SK-N-SH (cell line): ENCODE data around the gene CENPX. TPM values are rescaled to one million over a fixed set of nuclear protein-coding genes. Genes with fewer than 3 reads are reported as not detected.

ENCODE experiments used
- CTCF ChIA-PET: fragments of 300-600, 350-600 bp; formaldehyde crosslinking; extraction: SDS; loops from one replicate; lab custom pipeline; 2021; lab: Yijun Ruan, JAX
- POLR2A ChIA-PET: fragments of 350-600 bp; sonication (Branson Sonifier 250); formaldehyde crosslinking; extraction: SDS; loops from one replicate; lab custom pipeline; 2020; ENCODE audit warnings: antibody characterized with exemption, inconsistent platforms; lab: Yijun Ruan, JAX
- DNase-seq: peaks from one replicate; pipeline ENCODE4 v3.0.0; 2012
- H2AFZ ChIP-seq: fragments of 200-600 bp; sonication (generic); 2 replicates; pipeline ENCODE4 v1.8.1; 2016; ENCODE audit warnings: antibody characterized with exemption, mild to moderate bottlenecking, low read depth
- H3F3A ChIP-seq: fragments of 200-600 bp; sonication (generic); replicated peaks from 2 replicates; pipeline ENCODE3; 2016; ENCODE audit warnings: antibody characterized with exemption, mild to moderate bottlenecking; ENCODE audit not compliant: insufficient read depth
- H3K27ac ChIP-seq, 2 experiments: fragments of 200-500 bp in 1 of 2; fragments of 200-600 bp in 1 of 2; sonication (Bioruptor generic) in 1 of 2; sonication (generic), shearing (Covaris generic) in 1 of 2; 2 replicates each; pipeline versions ENCODE4 v1.5.1 to v1.6.1; 2014 to 2016; ENCODE audit warnings: low read depth in 2 of 2, inconsistent platforms in 1 of 2, low read length in 1 of 2, mild to moderate bottlenecking in 1 of 2, mixed read lengths in 1 of 2
- H3K27me3 ChIP-seq: fragments of 200-600 bp; sonication (generic), shearing (Covaris generic); 2 replicates; pipeline ENCODE4 v1.6.1; 2016; ENCODE audit warnings: mixed run types; ENCODE audit not compliant: insufficient read depth
- H3K36me3 ChIP-seq, 2 experiments: fragments of 200-500 bp in 1 of 2; fragments of 200-600 bp in 1 of 2; sonication (Bioruptor generic) in 1 of 2; sonication (generic) in 1 of 2; replicated peaks in 1 of 2; 2 replicates each; pipeline versions ENCODE3 to v1.5.1; 2014 to 2016; ENCODE audit warnings: low read length in 1 of 2, mild to moderate bottlenecking in 1 of 2; ENCODE audit not compliant: insufficient read depth in 2 of 2, control insufficient read depth in 1 of 2
- H3K4me1 ChIP-seq, 2 experiments: fragments of 200-500 bp in 1 of 2; fragments of 200-600 bp in 1 of 2; sonication (Bioruptor generic) in 1 of 2; sonication (generic), shearing (Covaris generic) in 1 of 2; 2 replicates each; pipeline versions ENCODE4 v1.5.1 to v1.6.1; 2014 to 2016; ENCODE audit warnings: low read depth in 1 of 2, low read length in 1 of 2, mixed run types in 1 of 2; ENCODE audit not compliant: insufficient read depth in 2 of 2, control insufficient read depth in 1 of 2
- H3K4me2 ChIP-seq: fragments of 200-600 bp; sonication (generic), shearing (Covaris generic); 2 replicates; pipeline ENCODE4 v1.6.1; 2017; ENCODE audit warnings: mixed run types
- H3K4me3 ChIP-seq, 2 experiments: fragments of 200-500 bp in 1 of 2; fragments of 200-600 bp in 1 of 2; sonication (Bioruptor generic) in 1 of 2; sonication (generic), shearing (Covaris generic) in 1 of 2; 2 replicates each; pipeline versions ENCODE4 v1.5.1 to v1.8.1; 2014 to 2016; ENCODE audit warnings: low read depth in 2 of 2, inconsistent platforms in 1 of 2, low read length in 1 of 2, mild to moderate bottlenecking in 1 of 2, mixed read lengths in 1 of 2, moderate library complexity in 1 of 2
- H3K79me2 ChIP-seq: fragments of 200-600 bp; sonication (generic); 2 replicates; pipeline ENCODE4 v1.8.1; 2017; ENCODE audit warnings: mild to moderate bottlenecking; ENCODE audit not compliant: insufficient read depth
- H3K9ac ChIP-seq: fragments of 200-600 bp; sonication (generic); 2 replicates; pipeline ENCODE4 v1.6.1; 2017; ENCODE audit warnings: mixed run types
- H3K9me2 ChIP-seq: fragments of 200-600 bp; sonication (generic); 2 replicates; pipeline ENCODE4 v1.6.1; 2017; ENCODE audit warnings: mixed run types
- H3K9me3 ChIP-seq: fragments of 200-600 bp; sonication (generic); 2 replicates; pipeline ENCODE4 v1.6.1; 2017; ENCODE audit warnings: mixed run types, mild to moderate bottlenecking, moderate library complexity
- H4K20me1 ChIP-seq: fragments of 200-600 bp; sonication (generic); 2 replicates; pipeline ENCODE4 v1.6.1; 2017; ENCODE audit warnings: mild to moderate bottlenecking, mixed run types; ENCODE audit not compliant: insufficient read depth
- CTCF ChIP-seq: fragments of 200-600 bp; sonication (generic); IDR thresholded peaks from 2 replicates; pipeline ENCODE4 v1.6.1; 2017; ENCODE audit warnings: antibody characterized with exemption, mild to moderate bottlenecking, moderate library complexity
- EP300 ChIP-seq, 2 experiments: IDR thresholded peaks; 2 replicates each; pipeline versions ENCODE4 v1.4.0 to v1.6.1; 2012; ENCODE audit warnings: borderline replicate concordance in 1 of 2, low read depth in 1 of 2, low read length in 1 of 2
- NFIC ChIP-seq: IDR thresholded peaks from 2 replicates; pipeline ENCODE4 v1.4.0; 2012; ENCODE audit warnings: borderline replicate concordance
- NRF1 ChIP-seq: IDR thresholded peaks from 2 replicates; pipeline ENCODE4 v1.6.1; 2012; ENCODE audit warnings: low read depth, mild to moderate bottlenecking, low read length
- REST ChIP-seq: IDR thresholded peaks from 2 replicates; pipeline ENCODE4 v1.6.1; 2012; ENCODE audit warnings: mild to moderate bottlenecking, low read depth, low read length, moderate library complexity
- TCF12 ChIP-seq: IDR thresholded peaks from 2 replicates; pipeline ENCODE4 v1.4.0; 2012
- TEAD4 ChIP-seq: IDR thresholded peaks from 2 replicates; pipeline ENCODE4 v1.4.0; 2012; ENCODE audit warnings: mild to moderate bottlenecking, borderline replicate concordance; ENCODE audit not compliant: insufficient read depth
- WGBS: methylation state at CpG from one replicate; pipeline ENCODE4 v1.1.6; 2017; ENCODE audit warnings: low lambda C conversion rate; 5-methylcytosine and 5-hydroxymethylcytosine counted together
- polyA plus RNA-seq, 3 experiments: library from polyadenylated mRNA; depleted of rRNA; stranded (reverse); fragments of >200 nt; gene quantifications; 2 replicates each; pipeline ENCODE4 v1.2.3, GENCODE V29; 2012
- TF ChIP-seq, protein P1 (sequence below): IDR thresholded peaks from 2 replicates; pipeline ENCODE4 v1.4.0; 2012; ENCODE audit warnings: low read depth

The CENPX gene
- polyA plus RNA-seq, 1 of the 3 experiments (the other 2 are of a cell fraction), result 255 TPM

DNA sequence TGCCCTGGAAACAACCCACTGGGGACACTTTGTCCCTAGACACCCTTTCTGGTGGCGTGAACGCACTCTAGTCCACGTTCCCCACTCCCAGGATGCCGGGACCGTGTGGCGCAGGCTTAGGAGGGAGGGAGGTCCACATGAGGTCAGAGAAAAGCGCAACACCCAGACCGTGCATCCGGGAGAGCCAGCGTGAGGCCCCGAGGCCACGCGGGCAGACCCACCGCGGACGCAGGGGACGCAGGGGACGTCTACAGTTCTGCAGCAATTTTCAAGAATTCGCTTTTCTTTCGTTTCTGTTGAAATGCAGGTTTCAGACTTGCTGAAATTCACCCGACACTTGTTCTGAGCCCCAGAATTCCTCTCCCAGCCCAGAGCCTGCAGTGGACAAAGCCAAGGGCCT lies 24.2 kb upstream of the CENPX start (continued):
- TF ChIP-seq REST (no peak), TEAD4 (no peak), CTCF (no peak)

DNA sequence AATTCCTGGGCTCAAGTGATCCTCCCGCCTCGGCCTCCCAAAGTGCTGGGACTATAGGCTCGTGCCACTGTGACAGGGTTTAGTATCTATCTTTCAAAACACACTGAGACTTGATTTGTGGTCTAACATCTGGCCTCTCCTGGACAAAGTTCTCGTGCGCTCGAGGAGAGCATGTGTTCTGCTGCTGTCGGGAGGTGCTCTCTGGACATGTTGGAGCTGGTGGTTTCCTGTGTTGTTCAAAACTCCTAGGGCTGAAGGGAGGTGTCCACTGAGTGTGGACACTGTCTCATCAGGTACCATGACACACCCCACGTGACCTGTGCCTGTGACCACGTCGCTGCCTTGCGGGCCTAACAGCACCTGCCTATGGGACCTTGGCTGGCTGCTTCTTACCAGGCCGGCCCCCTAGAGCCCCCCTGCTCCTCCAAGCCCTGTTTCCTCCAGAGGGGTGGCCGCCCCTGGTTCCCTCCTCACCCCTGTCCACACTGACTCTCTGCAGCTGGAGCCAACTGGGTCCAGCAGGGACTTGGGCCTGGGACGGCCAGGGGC lies 23.3 kb upstream of the CENPX start:
- Histone ChIP-seq H3K36me3 (peaks cover 15 to 35% of the 10 kb centered on the region in 2 experiments), H3K27me3 (no peaks in the 10 kb centered on the region), H3K4me2 (no peak overlapping the region), H3K4me3 (no peak overlapping the region), H3K9me3 (no peaks in the 10 kb centered on the region), H2AFZ (no peak overlapping the region), H3K9ac (no peak overlapping the region), H3K27ac (no peak overlapping the region), H3K4me1 (peaks cover 0 to 11% of the 10 kb centered on the region in 2 experiments; a peak in 1 of 4 replicates), H3K79me2 (peaks cover 9% of the 10 kb centered on the region; the same call in 1 of the 2 replicates), H3K9me2 (no peaks in the 10 kb centered on the region), H4K20me1 (no peaks in the 10 kb centered on the region), H3F3A (peaks cover 5% of the 10 kb centered on the region)
- WGBS, result 86% methylated on average over 11 of the region's 14 CpGs
- CTCF ChIA-PET, result interaction anchor here (1.0 to 1.2 kb wide), 2 partner anchors 10 to 15 kb away, joined by 3 read pairs; no protein-coding TSS in a partner anchor
- POLR2A ChIA-PET, result no interaction called here
- DNase-seq, result no peak
- TF ChIP-seq EP300 (IDR thresholded peaks at IDR 0.05; ENCODE audit: borderline replicate concordance in 1 of 2, low read depth in 1 of 2, low read length in 1 of 2), result no peak
- TF ChIP-seq NRF1, result no peak
- no peak for TF ChIP-seq NFIC
- TF ChIP-seq TCF12, result no peak
- TF ChIP-seq REST, result no peak
- TF ChIP-seq, protein P1, sequence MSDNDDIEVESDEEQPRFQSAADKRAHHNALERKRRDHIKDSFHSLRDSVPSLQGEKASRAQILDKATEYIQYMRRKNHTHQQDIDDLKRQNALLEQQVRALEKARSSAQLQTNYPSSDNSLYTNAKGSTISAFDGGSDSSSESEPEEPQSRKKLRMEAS, result no peak
